Measurements from ENCODE around the gene SPEF1.
"Not testable (repeated sequence)": the region's sequence is repeated elsewhere in the genome, so short reads cannot be mapped to it uniquely, and the experiment has no call there.

Gene SPEF1

DNA sequence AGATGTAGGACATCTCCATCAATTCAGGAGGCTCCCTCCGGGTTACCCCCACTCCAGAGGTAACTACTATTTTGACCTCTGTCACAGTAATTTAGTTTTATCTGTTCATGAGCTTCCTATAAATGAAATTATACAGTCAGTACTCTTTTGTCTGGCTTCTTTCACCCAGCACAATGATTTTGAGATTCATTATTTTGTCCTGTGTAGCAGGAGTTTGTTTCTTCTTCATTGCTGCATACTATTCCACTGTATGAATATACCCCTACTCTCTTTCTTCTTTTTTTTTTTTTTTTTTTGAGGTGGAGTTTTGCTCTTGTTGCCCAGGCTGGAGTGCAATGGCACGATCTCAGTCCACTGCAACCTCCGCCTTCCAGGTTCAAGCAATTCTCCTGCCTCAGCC is 27.3 kb upstream of the SPEF1 start:
- DNase-seq (ENCODE audit: low spot score): no peak

GRCh38 chr20:3804781-3805180 is 23.5 kb upstream of the SPEF1 start:
- DNase-seq (ENCODE audit: low spot score): no peak

DNA sequence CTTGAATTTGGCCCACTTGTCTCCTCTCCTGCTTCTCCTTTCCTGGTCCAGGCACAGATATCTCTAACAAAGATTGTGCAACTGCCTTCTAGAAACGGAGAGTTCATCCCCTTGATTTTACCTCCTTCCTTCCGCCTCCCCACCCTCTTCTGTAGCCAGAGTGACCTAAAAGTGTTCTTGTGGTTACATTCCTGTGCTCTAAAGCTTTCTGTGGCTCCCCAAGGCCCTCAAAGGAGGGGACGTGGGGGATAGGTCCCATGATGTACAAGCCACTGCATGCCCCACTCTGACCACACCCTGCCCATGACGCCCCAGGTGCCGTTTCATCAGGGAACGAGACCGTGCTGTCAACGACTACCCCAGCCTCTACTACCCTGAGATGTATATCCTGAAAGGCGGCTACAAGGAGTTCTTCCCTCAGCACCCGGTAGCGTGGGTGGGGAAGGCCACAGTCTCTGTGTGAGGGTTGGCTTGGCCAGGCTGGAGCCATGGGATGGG is 23.1 kb upstream of the SPEF1 start:
- DNase-seq (ENCODE audit: low spot score): peak; percentile 55

DNA sequence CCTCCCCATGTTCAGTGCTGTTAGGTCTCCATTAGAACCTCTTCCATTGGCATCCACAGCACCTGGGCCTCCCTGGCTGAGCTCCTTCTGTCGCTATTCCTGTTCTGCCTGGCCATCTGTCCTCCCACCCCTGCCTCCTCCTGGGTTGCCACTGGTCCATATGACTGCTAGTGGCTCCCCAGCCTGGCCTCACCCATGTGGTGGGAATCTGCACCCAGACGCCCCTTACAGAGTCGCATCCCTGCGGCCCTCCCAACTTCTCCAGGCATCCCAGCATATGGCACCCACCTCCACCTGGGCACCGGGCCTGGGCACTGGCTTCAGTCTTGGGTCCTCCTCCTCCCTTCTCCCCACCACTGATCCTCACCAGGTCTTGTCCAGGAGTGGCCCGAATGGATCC is 22.6 kb upstream of the SPEF1 start:
- DNase-seq (ENCODE audit: low spot score): no peak

DNA sequence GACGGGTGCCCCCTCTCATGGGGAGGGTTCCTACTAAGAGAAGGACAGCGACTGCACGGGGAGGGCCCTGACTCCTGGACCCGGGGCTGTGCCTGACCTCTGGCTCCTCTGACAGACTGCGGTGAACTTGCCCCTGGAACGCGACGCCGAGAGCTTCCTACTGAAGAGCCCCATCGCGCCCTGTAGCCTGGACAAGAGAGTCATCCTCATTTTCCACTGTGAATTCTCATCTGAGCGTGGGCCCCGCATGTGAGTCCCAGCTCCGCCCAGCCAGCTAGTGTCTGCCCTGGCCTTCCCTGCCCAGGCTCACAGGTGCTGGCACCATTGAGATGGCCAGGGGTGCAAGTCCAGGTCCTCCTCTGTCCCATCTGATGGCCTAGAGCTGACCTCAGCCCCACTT is 22.0 kb upstream of the SPEF1 start:
- DNase-seq (ENCODE audit: low spot score): no peak

DNA sequence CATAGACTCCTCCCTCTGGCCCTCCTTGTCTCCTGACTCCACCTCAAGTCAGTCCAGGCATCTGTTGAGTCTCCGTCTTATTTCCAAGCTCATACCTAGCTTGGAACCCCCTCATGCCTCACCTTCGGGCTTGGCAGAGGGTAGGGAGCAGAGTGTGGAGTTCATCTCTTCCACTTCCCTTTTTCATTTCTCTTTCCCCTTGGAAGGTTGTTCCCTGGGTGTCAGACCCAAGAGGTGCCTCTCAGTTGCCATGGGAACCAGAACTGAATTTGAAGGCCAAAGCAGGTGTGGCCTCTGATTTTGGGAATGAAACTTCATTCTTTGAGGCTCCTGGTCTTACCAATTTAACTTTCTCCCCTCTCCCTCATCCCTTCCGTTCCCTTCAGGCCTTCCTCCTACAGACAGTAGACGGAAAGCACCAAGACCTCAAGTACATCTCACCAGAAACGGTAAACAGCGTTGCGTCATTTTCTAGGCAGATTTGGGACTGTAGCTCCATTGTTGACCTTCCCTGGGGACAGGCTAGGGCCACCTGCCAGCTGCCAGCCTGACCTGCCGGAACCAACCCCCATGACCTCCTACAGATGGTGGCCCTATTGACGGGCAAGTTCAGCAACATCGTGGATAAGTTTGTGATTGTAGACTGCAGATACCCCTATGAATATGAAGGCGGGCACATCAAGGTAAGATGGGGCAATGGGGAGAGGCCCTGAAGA is 21.4 kb upstream of the SPEF1 start:
- DNase-seq (ENCODE audit: low spot score): no peak

DNA sequence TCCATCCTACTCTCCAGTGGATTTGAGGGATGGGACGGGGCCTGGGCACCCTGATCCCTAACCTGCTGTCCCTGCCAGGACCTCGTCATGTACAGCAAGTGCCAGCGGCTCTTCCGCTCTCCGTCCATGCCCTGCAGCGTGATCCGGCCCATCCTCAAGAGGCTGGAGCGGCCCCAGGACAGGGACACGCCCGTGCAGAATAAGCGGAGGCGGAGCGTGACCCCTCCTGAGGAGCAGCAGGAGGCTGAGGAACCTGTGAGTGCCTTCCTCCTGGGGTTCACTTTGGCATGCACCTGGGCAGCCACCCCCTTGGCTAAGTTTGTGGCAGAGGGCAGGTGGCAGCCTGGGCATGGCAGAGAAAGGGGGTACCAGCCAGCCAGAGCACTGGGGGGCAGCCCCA is 20.6 kb upstream of the SPEF1 start:
- no peak for DNase-seq (ENCODE audit: low spot score)

DNA sequence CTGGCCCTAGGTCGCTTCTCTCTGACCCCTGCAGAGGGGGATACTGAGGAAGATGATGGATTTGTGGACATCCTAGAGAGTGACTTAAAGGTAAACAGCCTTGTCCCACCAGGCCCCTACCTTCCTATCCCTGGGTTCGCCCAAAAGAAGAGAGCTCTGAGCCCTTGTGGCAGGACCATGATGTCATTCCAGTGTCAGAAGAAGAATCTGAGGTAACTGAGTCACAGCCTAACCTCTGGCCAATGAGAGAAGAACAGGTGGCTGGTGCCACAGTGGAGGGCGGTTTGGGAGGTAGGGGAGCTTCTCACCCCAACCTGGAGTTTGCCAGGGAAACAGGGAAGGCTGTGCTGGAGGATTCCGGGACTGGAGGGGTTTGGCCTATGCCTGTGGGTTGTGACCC is 20.1 kb upstream of the SPEF1 start:
- DNase-seq (ENCODE audit: low spot score): no peak

DNA sequence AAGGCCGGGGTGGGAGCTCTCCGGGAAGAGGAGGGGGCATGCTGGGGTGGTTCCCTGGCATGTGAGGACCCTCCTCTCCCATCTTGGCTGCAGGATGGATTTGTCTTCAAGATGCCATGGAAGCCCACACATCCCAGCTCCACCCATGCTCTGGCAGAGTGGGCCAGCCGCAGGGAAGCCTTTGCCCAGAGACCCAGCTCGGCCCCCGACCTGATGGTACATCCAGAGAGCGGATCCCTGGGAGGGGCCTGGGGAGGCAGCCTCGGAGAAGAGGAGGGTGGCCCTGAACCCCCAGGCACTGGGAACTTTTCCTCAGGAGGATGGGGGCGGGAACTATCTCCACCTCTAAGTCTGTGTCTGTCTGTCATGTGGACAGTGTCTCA is 19.6 kb upstream of the SPEF1 start:
- no peak for DNase-seq (ENCODE audit: low spot score)

- no peak for DNase-seq (ENCODE audit: low spot score)
Observed at GRCh38 chr20:3800256-3800877, 19.1 kb upstream of the SPEF1 start.

- DNase-seq (ENCODE audit: low spot score): no peak
Observed at GRCh38 chr20:3798908-3799248, 17.6 kb upstream of the SPEF1 start.

GRCh38 chr20:3798373-3798768 is 17.1 kb upstream of the SPEF1 start:
- no peak for DNase-seq (ENCODE audit: low spot score)

DNA sequence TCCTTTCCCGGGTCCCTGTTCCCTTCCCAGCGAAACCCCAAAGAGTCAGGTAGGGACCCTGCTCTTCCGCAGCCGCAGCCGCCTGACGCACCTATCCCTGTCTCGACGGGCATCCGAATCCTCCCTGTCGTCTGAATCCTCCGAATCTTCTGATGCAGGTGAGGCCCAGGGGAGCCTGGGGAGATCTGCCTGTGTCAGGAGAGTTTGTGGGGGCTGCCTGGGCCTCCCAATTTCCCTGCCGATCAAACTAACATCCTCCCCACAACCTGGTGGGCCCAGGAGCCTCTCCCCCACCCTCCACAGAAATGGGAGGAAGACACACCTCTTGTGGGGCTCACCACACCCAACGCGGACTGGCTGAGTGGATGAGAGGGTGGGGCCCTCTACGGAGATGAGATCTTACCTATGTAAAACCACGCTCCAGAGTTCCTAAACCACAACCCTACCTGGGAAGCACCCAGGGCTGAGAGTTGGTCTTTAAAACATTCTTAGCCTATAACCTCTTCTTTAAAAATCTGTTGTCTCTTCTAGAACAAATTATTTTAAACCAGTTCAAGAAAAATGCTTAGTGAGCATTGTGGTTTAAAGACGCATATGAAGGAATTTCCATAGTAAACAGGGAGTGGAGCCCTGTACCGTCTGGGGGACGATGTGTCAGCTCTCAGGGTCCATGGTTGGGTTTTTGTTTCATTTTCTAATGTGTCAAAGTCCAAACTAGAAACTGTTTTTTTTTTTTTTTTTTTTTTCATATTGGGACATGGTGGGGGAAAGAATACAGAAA is 16.5 kb upstream of the SPEF1 start:
- DNase-seq (ENCODE audit: low spot score): peak; percentile 89

GRCh38 chr20:3797226-3797545 is 15.9 kb upstream of the SPEF1 start:
- no peak for DNase-seq (ENCODE audit: low spot score)

DNA sequence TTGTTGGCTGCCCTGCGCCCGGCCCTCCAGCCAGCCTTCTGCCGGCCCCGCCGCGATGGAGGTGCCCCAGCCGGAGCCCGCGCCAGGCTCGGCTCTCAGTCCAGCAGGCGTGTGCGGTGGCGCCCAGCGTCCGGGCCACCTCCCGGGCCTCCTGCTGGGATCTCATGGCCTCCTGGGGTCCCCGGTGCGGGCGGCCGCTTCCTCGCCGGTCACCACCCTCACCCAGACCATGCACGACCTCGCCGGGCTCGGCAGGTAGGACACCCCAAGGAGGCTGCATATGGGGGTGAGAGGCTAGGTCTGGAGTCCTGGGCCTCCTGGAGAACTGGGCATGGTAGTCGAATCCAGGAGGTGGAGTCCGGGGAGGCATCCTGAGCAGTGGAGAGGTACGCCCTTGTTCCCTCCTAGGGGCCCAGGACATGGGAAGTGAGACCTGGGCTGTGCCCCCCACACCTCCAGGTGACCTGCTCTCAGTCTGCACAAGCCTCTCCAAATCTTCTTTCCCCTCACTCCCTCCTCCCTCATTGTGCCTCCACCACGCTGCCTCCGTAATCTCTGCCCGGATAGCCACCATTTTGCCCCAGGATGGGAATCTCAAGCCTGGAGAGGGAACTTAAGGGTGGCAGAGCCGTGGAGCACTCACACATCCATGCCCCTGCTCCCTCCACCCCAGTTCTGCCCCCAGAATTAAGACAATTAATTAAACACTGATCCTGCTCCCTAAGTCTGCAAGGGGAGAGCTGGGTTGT is 15.4 kb upstream of the SPEF1 start:
- DNase-seq (ENCODE audit: low spot score): no peak

DNA sequence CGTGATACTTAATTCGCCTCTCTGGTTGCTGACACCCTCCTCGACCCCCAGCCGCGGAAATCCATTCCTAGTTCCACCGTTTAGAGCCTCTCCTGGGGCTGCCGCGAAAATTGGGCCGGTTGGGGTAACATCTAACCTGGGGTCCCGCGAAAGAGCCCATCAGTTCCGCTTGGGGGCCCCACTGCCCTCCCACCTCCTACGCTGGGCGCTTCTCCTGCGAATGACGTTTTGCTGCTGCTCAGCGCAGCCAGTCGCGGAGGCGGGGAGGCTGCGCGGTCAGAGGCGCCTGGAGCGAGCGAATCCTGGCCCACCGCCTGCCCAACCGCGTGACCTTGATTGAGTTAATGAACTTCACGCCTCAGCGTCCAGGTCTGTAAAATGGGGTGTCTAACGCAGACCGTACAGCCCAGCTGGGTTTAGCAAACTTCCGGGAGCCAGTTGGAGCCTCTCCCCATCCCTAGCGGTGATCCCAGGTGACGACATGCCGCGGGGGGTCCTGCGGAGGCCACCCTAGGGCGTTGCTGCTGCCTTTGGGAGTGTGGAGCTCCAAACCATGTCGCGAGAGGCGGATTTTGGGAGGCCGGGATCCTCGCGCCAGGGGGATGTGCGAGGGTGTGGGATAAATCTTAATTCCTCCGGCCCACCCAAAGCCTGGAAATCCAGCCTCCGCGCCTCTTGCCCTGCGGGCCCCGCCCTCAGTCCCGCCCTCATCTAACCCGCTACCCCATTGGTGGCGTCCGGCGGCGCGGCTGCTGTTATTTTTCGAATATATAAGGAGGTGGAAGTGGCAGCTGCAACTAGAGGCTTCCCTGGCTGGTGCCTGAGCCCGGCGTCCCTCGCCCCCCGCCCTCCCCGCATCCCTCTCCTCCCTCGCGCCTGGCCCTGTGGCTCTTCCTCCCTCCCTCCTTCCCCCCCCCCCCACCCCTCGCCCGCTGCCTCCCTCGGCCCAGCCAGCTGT is 14.5 kb upstream of the SPEF1 start, which contains the start of gene CDC25B:
CDC25B (plus strand) TSS at position 800 of the 958 bp plus-strand sequence. CDS start 222 bp downstream, outside the sequence.
- DNase-seq (ENCODE audit: low spot score): peak; percentile 95

- no peak for DNase-seq (ENCODE audit: low spot score)
Observed at GRCh38 chr20:3794701-3795420, 13.6 kb upstream of the SPEF1 start.

DNA sequence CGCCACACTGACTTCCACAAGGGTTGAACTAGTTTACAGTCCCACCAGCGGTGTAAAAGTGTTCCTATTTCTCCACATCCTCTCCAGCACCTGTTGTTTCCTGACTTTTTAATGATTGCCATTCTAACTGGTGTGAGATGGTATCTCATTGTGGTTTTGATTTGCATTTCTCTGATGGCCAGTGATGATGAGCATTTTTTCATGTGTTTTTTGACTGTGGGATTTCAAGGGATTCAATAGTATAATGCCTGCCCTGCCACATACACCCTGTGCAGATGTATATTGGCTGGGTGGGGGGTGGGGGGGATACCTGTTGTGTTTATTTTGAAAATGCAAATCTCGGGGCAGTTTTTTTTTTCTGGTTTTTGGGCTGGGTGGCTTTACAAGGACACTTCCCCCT is 12.9 kb upstream of the SPEF1 start:
- not testable (repeated sequence) for DNase-seq (ENCODE audit: low spot score)

DNA sequence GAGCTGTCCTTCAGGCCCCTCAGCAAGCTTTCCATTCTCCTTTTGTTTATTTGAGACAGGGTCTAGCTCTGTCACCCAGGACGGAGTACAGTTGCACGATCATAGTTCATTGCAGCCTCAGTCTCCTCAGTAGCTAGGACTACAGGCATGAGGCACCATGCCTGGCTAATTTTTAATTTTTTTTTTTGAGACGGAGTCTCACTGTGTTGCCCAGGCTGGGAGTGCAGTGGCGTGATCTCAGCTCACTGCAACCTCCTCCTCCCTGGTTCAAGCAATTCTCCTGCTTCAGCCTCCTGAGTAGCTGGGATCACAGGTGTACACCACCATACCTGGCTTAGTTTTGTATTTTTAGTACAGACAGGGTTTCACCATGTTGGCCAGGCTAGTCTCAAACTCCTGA is 8.0 kb upstream of the SPEF1 start:
- not testable (repeated sequence) for DNase-seq (ENCODE audit: low spot score)

DNA sequence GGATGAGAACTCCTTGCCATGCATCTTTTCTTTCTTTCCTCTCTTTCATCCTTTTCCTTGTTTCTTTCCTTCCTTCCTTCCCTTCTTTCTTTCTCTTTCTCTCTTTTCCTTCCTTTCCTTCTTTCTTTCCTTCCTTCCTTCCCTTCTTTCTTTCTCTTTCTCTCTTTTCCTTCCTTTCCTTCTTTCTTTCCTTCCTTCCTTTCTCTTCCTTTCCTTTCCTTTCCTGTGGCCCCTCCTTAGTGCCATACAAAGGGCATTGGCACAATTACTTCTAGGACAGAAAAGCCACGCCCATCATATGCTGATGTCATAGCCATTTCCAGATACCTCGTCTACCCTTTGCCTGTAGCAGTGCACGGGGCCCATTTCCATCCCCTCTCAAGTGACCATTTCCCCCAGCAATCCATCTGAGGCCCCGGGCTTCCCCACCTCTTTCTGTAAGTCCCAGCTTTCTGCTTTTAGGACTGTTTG is 7.5 kb upstream of the SPEF1 start:
- DNase-seq (ENCODE audit: low spot score): peak; percentile 52
